Measurements from ENCODE around the gene CBX7.

Gene CBX7

GRCh38 chr22:39146256-39147101, 6.0 kb downstream of the CBX7 start:
- DNase-seq = no peak

- peak; percentile 20 for DNase-seq
Observed at GRCh38 chr22:39144101-39144767, 8.2 kb downstream of the CBX7 start.

GRCh38 chr22:39142088-39142680, 10.3 kb downstream of the CBX7 start:
- DNase-seq = no peak

GRCh38 chr22:39139933-39140332, 12.5 kb downstream of the CBX7 start:
- DNase-seq = no peak

GRCh38 chr22:39138357-39138997, 14.0 kb downstream of the CBX7 start:
- no peak for DNase-seq

- no peak for DNase-seq
Observed at GRCh38 chr22:39136317-39136716, 16.2 kb downstream of the CBX7 start.

- no peak for DNase-seq
Observed at GRCh38 chr22:39135092-39135896, 17.2 kb downstream of the CBX7 start.

GRCh38 chr22:39134366-39135091, 18.0 kb downstream of the CBX7 start:
- no peak for DNase-seq

GRCh38 chr22:39133871-39134270, 18.6 kb downstream of the CBX7 start:
- DNase-seq = no peak

GRCh38 chr22:39132871-39133524, 19.5 kb downstream of the CBX7 start:
- no peak for DNase-seq

- DNase-seq = no peak
Observed at GRCh38 chr22:39132281-39132680, 20.2 kb downstream of the CBX7 start.

- no peak for DNase-seq
Observed at GRCh38 chr22:39130892-39131855, 21.3 kb downstream of the CBX7 start.

- DNase-seq = no peak
Observed at GRCh38 chr22:39130152-39130704, 22.3 kb downstream of the CBX7 start.

GRCh38 chr22:39129746-39130145, 22.7 kb downstream of the CBX7 start:
- DNase-seq = no peak

GRCh38 chr22:39129081-39129480, 23.4 kb downstream of the CBX7 start:
- DNase-seq = no peak

- no peak for DNase-seq
Observed at GRCh38 chr22:39128508-39128907, 24.0 kb downstream of the CBX7 start.

GRCh38 chr22:39125622-39126021, 26.9 kb downstream of the CBX7 start:
- no peak for DNase-seq

GRCh38 chr22:39123751-39124581, 28.5 kb downstream of the CBX7 start:
- DNase-seq = no peak
